Activated T-helper 2 cell treated with anti-CD3 and anti-CD28 coated beads, Interferon-gamma antibody, Interleukin-2, Interleukin-4, amounts not matched to agents 10 μg/mL and 5 μg/mL and 100 μg/mL, durations not matched to agents 14 hours and 24 hours and 36 hours (primary cell): ENCODE data around the gene PRR36. TPM values are rescaled to one million over a fixed set of nuclear protein-coding genes. Genes with fewer than 3 reads are reported as not detected.
A peak's percentile ranks its signal among the peaks of the same experiment; 100 is the strongest.

ENCODE experiments used
- DNase-seq: peaks from one replicate; pipeline ENCODE4 v3.0.0; 2021; ENCODE audit warnings: low spot score
- H3K27ac Mint-ChIP-seq: one replicate; pipeline ENCODE4 v1.8.0; 2021; ENCODE audit warnings: mixed read lengths
- H3K27me3 Mint-ChIP-seq: one replicate; pipeline ENCODE4 v1.8.0; 2021; ENCODE audit warnings: low read depth, mixed read lengths
- H3K36me3 Mint-ChIP-seq: one replicate; pipeline ENCODE4 v1.8.0; 2021; ENCODE audit warnings: low read depth, mixed read lengths
- H3K4me1 Mint-ChIP-seq: one replicate; pipeline ENCODE4 v1.8.0; 2021; ENCODE audit warnings: low read depth, mixed read lengths
- H3K4me3 Mint-ChIP-seq: one replicate; pipeline ENCODE4 v1.8.0; 2021; ENCODE audit warnings: low read depth, mild to moderate bottlenecking, moderate library complexity, mixed read lengths
- H3K9me3 Mint-ChIP-seq: one replicate; pipeline ENCODE4 v1.8.0; 2021; ENCODE audit warnings: mixed read lengths
- intact Hi-C: fragments of 100-400 bp; cut with micrococcal nuclease; formaldehyde crosslinking; loops from one replicate; pipeline ENCODE4 v1.15.1; 2023
- total RNA-seq: library from RNA; stranded (reverse); gene quantifications from 2 replicates; pipeline ENCODE4 v1.2.3, GENCODE V29; 2022

Gene PRR36
- total RNA-seq, 1 donor from 2014 or later: 0.05 TPM

DNA sequence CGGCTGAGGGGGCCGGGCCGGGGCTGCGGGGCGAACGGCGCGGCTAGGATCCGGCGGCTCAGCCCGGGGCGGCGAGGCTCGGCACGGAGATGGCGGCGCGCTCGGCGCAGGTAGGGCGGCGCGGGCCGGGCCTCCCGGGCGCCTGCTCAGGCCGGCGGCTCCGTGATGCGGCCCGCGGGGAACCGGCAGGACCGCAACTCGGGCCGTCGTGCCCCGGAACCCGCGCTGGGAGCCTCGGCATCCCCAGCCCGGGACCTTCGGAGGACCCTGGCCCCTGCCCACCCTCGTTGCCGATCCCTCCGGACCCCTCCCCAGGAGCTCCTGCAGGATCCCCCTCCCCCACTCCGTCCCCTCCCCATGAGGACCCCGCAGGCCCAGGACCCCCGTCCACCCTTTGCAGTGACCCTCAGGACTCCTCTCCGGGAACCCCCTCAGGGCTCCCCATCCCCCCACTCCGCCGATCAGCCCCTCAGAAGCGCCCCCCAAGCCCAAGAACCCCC is 43.9 kb downstream of the PRR36 start:
- Mint-ChIP-seq H3K27ac (no peak overlapping the region), H3K27me3 (peaks cover 5% of the 10 kb centered on the region), H3K9me3 (no peaks in the 10 kb centered on the region), H3K4me3 (peak overlapping the region; percentile 86), H3K36me3 (no peaks in the 10 kb centered on the region), H3K4me1 (peaks cover 11% of the 10 kb centered on the region)
- DNase-seq: no peak
- intact Hi-C loops: no loop called here

DNA sequence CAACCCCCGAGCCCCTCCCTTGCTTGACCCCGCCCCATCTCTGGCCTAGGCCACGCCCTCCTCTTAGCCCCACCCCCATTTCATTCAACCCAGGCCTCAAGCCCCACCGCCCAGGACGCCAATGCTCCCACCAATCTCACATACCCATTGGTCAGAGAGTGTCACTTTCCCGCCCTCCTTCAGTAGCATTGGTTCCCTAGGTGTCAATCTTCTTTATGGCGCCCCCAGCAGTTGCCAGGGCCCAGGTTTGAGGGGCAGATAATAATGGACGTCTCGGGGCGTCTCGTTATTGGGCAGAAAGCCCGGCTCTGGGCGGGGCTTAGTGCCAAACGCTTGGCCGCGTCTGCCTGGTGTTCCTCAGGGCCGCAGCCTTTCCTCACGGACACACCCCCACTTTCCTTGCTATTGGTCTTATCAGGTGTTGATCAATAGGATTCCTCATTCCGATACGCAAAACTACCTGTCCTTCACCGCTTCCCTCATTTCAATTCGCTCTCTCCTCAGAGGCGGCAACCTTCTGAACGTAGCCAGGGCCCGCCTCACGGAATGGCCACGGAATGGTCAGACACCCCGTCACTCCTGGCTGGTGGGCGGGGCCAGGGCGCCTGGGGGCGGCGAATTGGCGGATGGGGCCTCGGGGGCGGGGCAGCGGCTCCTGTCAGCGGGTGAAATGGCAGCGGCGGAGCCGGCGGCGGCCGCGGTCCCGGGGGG is 44.5 kb downstream of the PRR36 start, which contains the start of gene EVI5L:
Gene EVI5L (plus strand): TSS at position 658 of the 711 bp plus-strand sequence. CDS start 16,325 bp downstream, outside the sequence.
- H3K4me1 Mint-ChIP-seq: peaks cover 11% of the 10 kb centered on the region
- peak within 1 kb of the TSS; percentile 77 for H3K27ac Mint-ChIP-seq
- intact Hi-C loops: loop anchor here (1.0 to 5.0 kb wide), 2 partner anchors 38 to 200 kb away; partner anchors contain the start of genes PET100 and XAB2
- H3K27me3 Mint-ChIP-seq: peaks cover 5% of the 10 kb centered on the region
- no peaks in the 10 kb centered on the region for H3K9me3 Mint-ChIP-seq
- no peaks in the 10 kb centered on the region for H3K36me3 Mint-ChIP-seq
- peak; percentile 98 for DNase-seq
- peak within 1 kb of the TSS; percentile 86 for H3K4me3 Mint-ChIP-seq

DNA sequence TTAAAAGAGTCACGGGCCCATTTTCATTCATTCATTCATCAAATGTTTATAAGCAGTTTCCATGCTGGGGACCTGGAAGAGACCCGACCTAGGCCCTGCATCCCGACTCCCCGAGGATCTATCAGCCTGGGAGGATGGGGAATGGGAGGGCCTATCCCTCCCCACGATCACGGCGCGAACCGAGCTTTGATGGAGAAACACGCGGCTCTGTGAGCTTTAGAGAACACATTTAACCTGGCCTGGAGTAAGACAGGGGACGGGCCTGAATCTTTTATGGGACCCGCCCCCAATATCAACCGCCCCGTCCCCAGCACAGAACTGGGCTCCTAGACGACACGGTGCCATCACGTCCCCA is 45.0 kb downstream of the PRR36 start:
- H3K27ac Mint-ChIP-seq: peak overlapping the region; percentile 77
- peak overlapping the region; percentile 77 for H3K4me3 Mint-ChIP-seq
- no peak for DNase-seq
- H3K27me3 Mint-ChIP-seq: peaks cover 5% of the 10 kb centered on the region
- H3K9me3 Mint-ChIP-seq: no peaks in the 10 kb centered on the region
- H3K4me1 Mint-ChIP-seq: peaks cover 11% of the 10 kb centered on the region
- no peaks in the 10 kb centered on the region for H3K36me3 Mint-ChIP-seq
- intact Hi-C loops: loop anchor here (1.0 to 5.0 kb wide), 2 partner anchors 38 to 200 kb away; partner anchors contain the start of genes PET100 and XAB2

DNA sequence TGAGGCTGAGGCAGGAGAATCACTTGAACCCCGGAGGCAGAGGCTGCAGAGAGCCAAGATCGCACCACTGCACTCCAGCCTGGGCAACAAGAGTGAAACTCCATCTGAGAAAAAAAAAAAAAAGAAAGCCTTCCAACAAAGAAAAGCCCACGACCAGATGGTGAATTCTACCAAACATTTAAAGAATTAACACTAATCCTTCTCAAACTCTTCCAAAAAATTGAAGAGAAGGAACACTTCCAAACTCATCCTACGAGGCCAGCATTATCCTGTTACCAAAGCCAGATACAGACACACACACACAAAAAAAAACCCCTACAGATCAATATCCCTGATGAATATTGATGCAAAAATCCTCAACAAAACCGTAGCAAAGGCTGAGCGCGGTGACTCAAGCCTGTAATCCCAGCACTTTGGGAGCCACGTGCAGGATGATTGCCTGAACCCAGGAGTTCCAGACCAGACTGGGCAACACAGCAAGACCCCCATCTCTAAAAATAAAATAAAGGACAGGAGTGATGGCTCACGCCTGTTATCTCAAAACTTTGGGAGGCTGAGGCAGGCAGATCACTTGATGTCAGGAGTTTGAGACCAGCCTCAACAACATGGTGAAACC is 50.4 kb downstream of the PRR36 start:
- H3K9me3 Mint-ChIP-seq: no peaks in the 10 kb centered on the region
- H3K4me1 Mint-ChIP-seq: no peaks in the 10 kb centered on the region
- peaks cover 29% of the 10 kb centered on the region for H3K27me3 Mint-ChIP-seq
- H3K36me3 Mint-ChIP-seq: no peaks in the 10 kb centered on the region
- intact Hi-C loops: no loop called here
- DNase-seq: no peak
- H3K4me3 Mint-ChIP-seq: no peak overlapping the region
- H3K27ac Mint-ChIP-seq: no peak overlapping the region

DNA sequence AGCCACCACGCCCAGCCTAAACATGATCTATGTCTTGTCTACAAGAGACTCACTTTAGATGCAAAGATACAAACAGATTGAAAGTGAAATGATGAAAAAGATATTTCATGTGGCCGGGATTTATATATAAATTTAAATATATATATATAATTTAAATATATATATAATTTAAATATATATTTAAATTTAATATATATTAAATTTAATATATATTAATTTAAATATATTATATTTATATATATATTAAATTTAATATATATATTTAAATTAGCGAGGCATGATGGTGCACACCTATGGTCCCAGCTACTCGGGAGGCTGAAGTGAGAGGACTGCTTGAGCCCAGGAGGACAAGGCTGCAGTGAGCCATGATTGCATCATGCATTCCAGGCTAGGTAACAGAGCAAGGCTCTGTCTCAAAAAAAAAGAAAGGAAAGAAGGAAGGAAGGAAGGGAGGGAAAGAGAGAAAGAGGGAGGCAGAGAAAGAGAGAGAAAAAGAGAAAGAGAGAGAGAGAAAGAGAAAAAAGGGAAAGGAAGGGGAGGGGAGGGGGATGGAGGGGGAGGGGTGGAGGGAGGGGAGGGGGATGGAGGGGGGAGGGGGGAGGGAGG is 51.2 kb downstream of the PRR36 start:
- no peaks in the 10 kb centered on the region for H3K4me1 Mint-ChIP-seq
- intact Hi-C loops: no loop called here
- H3K27me3 Mint-ChIP-seq: peaks cover 29% of the 10 kb centered on the region
- H3K36me3 Mint-ChIP-seq: no peaks in the 10 kb centered on the region
- H3K4me3 Mint-ChIP-seq: no peak overlapping the region
- DNase-seq: no peak
- H3K27ac Mint-ChIP-seq: no peak overlapping the region
- H3K9me3 Mint-ChIP-seq: peaks cover 7% of the 10 kb centered on the region

DNA sequence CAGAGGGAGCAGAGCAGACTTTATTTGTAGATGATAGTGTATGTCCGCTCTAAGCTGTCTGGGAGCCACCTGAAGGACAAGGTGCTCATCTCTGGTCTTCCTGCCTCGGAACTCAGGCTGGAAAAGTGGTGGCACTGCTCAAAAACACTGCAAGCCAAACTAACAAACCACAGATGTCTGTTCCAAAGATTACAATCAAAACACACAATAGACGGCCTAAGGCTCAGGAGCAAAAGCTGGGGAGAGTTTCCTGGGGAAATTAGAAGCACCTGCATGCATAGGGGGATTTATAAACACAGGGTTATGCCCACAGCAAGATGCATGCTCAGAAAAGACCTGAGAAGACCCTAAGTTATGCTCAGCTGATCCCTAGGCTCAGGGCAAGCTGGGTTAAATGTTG is 53.6 kb downstream of the PRR36 start:
- H3K4me3 Mint-ChIP-seq: no peak overlapping the region
- no peaks in the 10 kb centered on the region for H3K36me3 Mint-ChIP-seq
- no peak overlapping the region for H3K27ac Mint-ChIP-seq
- H3K27me3 Mint-ChIP-seq: peaks cover 34% of the 10 kb centered on the region
- H3K4me1 Mint-ChIP-seq: no peaks in the 10 kb centered on the region
- no peak for DNase-seq
- peaks cover 20% of the 10 kb centered on the region for H3K9me3 Mint-ChIP-seq
- intact Hi-C loops: no loop called here

DNA sequence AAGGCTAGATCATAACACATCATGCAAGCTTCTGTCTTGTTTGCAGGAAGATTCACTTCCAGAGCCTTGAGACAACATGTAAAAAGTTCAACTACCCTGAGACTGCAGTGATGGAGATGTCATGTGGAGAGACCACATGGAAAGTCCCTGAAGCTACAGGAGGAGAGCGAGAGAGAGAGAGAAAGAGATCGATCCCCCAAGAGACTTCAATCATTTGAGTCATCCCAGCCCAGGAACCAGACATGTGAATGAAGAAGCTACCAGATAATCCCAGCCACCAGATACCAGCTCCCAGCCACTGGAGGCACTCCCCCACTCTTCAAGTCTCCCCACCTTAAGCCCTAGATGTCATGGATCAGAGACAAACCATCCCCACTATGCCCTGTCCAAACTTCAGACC is 54.9 kb downstream of the PRR36 start:
- H3K9me3 Mint-ChIP-seq: peaks cover 20% of the 10 kb centered on the region
- no peak overlapping the region for H3K27ac Mint-ChIP-seq
- no peak for DNase-seq
- intact Hi-C loops: no loop called here
- H3K27me3 Mint-ChIP-seq: peaks cover 37% of the 10 kb centered on the region
- H3K4me3 Mint-ChIP-seq: no peak overlapping the region
- H3K36me3 Mint-ChIP-seq: no peaks in the 10 kb centered on the region
- H3K4me1 Mint-ChIP-seq: no peaks in the 10 kb centered on the region

DNA sequence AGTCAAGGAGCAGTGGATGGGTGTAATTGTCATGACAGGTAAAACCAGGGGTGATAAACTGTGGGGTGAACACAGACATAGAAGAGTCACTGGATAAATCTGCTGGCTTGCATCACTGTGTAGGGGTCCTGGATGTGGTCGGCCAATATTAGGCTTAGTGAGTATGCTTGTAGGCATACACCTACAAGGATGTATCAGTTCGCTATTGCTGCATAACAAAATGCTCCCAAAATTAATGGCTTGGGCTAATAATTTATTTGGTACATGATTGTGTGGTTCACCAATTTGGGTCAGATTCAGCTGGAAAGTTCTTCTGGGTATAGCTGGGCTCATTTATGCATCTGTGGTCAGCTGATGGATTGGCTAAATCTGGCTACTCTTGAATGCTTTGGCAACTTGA is 55.4 kb downstream of the PRR36 start:
- no peak overlapping the region for H3K4me3 Mint-ChIP-seq
- H3K27ac Mint-ChIP-seq: no peak overlapping the region
- no peaks in the 10 kb centered on the region for H3K4me1 Mint-ChIP-seq
- intact Hi-C loops: no loop called here
- DNase-seq: no peak
- peaks cover 20% of the 10 kb centered on the region for H3K9me3 Mint-ChIP-seq
- peaks cover 38% of the 10 kb centered on the region for H3K27me3 Mint-ChIP-seq
- no peaks in the 10 kb centered on the region for H3K36me3 Mint-ChIP-seq

Other genes starting within 250 kb of the PRR36 start
- gene XAB2, start 244.8 kb downstream of the PRR36 start, total RNA-seq: 43.0 and 44.3 TPM in 2 replicates
- gene PET100, start 244.6 kb downstream of the PRR36 start, total RNA-seq: 95.7 and 113 TPM in 2 replicates
- gene PCP2, start 240.7 kb downstream of the PRR36 start, total RNA-seq: 1.2 and 1.6 TPM in 2 replicates
- gene STXBP2, start 237.3 kb downstream of the PRR36 start, total RNA-seq: 96.3 and 104 TPM in 2 replicates
- gene RETN, start 205.3 kb downstream of the PRR36 start, total RNA-seq: not detected in 2 replicates
- gene MCEMP1, start 197.3 kb downstream of the PRR36 start, total RNA-seq: not detected in 2 replicates
- 88.9 and 92.4 TPM in 2 replicates for gene TRAPPC5, start 193.6 kb downstream of the PRR36 start, total RNA-seq
- gene FCER2, start 172.3 kb downstream of the PRR36 start, total RNA-seq: 0.46 and 0.99 TPM in 2 replicates
- not detected in 2 replicates for gene CLEC4G, start 142.3 kb downstream of the PRR36 start, total RNA-seq
- not detected in 2 replicates for gene CD209, start 126.9 kb downstream of the PRR36 start, total RNA-seq
- gene CLEC4M, start 111.1 kb downstream of the PRR36 start, total RNA-seq: not detected in 2 replicates
- 3.8 and 4.5 TPM in 2 replicates for gene EVI5L, start 44.2 kb downstream of the PRR36 start, total RNA-seq
- not detected in 2 replicates for gene LRRC8E, start 14.1 kb upstream of the PRR36 start, total RNA-seq
- 43.0 and 44.6 TPM in 2 replicates for gene MAP2K7, start 29.5 kb upstream of the PRR36 start, total RNA-seq
- gene TGFBR3L, start 40.4 kb upstream of the PRR36 start, total RNA-seq: 6.3 TPM in 2 replicates
- gene SNAPC2, start 45.9 kb upstream of the PRR36 start, total RNA-seq: 18.4 and 19.5 TPM in 2 replicates
- gene CTXN1, start 51.7 kb upstream of the PRR36 start, total RNA-seq: 0.50 and 0.53 TPM in 2 replicates
- 79.2 and 90.2 TPM in 2 replicates for gene TIMM44, start 69.3 kb upstream of the PRR36 start, total RNA-seq
- gene ELAVL1, start 131.3 kb upstream of the PRR36 start, total RNA-seq: 184 TPM in 2 replicates
- not detected in 2 replicates for gene CCL25, start 178.4 kb upstream of the PRR36 start, total RNA-seq